GM19395 (cell line): Measurements from ENCODE around the gene ABLIM3.
"Not testable (repeated sequence)": the region's sequence is repeated elsewhere in the genome, so short reads cannot be mapped to it uniquely, and the experiment has no call there.

Experiments
- ATAC-seq: cut with Tn5 transposase; IDR thresholded peaks from one replicate; pipeline ENCODE4 v1.9.1; 2021; ENCODE audit warnings: mild to moderate bottlenecking, moderate library complexity; ENCODE audit not compliant: unreplicated experiment

The ABLIM3 gene

DNA sequence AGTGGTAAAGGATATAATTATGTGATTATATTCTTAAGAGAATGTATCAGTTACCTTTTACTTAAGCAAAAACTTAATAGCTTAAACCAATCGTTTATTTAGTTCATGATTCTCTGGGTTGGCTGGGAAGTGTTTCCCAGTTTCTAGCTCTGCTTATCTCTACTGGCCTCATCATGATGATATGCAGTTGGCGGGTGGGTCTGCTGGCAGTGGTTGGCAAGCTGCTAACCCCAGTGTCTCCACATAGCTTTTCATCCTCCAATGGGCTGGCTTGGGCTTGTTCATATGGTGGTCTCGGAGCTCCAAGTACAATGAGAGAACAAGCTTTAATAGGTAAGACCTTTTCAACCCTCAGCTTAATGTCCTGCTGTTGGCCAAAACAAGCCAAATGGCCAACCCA is 43.8 kb downstream of the ABLIM3 start:
- ATAC-seq: no peak

GRCh38 chr5:149186506-149186905 is 45.2 kb downstream of the ABLIM3 start:
- ATAC-seq: no peak

DNA sequence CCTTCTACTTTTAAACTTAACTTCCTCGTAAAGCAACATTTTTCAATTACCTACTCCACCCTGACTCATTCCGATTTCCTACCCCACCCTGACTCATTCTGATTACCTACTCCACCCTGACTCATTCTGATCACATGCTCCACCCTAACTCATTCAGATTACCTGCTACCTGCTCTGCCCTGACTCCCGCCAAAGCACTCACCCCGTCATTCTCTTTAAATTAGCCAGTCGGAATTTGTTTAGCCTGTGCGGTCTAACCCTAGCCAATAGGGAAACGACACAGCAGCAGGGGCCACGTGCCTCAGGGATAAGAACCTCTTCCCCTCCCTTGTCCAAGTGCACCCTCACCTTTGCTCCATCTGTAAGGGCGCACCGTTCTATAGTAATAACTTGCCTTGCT is 46.3 kb downstream of the ABLIM3 start:
- not testable (repeated sequence) for ATAC-seq

- no peak for ATAC-seq
These were observed 47.1 kb downstream of the ABLIM3 start for GRCh38 chr5:149188383-149188782.

DNA sequence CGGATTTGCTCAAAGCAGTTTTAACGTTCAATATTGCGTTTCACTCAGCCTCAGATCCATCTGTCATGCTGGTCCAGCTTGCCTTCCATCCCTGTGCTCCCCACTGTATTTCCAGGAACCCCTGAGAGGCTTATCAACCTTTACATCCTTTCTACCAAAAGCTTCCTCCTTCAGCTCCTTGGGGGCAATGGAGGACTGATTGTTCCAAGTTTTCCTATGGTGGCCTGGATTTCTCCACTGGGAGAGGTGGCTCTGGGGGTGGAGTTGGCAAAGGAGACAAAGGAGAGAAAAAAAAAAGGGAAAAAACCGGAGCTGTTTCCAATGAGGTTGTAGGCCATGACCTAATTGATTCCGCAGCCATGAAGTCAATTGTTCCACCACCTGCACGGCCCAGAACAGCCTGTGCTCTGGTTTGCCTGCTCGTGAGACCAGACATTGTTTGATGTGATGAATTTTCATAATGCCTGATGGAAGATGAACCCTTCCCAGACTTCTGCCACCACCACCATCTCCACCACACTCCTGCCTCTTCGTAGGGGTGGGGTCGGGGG is 54.1 kb downstream of the ABLIM3 start:
- ATAC-seq: no peak

DNA sequence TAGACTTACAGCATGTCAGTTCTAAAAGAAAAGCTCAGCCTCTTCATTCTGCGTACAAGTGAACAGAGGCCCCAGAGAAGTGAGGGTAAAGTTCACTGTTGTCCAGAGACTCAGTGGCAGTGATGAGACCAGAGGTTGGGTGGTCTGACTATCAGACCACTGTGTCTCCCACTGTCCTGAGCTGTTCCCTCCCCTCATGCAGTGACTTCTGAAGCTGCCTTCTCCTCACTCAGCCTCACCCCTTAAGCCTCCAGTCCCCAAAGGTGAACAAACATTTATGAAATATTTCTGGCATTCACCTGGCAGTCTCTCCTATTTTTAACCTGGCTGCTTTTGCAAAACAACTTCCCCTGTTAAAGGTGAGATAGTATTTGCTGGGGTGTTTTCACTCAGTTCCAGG is 54.7 kb downstream of the ABLIM3 start:
- ATAC-seq: no peak

- ATAC-seq: no peak
These were observed 56.9 kb downstream of the ABLIM3 start for GRCh38 chr5:149198148-149198547.

DNA sequence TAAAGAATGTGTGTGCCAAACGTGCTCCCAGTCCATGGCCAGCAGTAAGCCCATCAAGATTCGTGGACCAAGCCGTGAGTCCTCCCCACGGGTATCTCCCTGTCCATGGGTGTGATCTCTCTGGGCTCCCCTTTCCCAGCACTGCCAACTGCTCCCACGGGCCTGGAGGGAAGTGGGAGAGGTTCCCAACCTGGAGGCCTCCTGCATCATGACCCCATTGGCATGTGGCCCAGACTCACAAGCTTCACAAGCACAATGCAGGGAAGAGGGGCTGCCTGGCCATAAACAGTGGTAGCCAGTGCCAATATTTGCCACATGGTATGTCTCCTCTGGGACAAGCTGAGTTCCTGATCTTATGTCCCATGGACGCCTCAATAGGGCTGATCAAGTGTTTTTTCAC is 59.1 kb downstream of the ABLIM3 start:
- ATAC-seq: no peak

GRCh38 chr5:149201121-149201637 is 59.9 kb downstream of the ABLIM3 start:
- no peak for ATAC-seq

GRCh38 chr5:149202910-149203451 is 61.7 kb downstream of the ABLIM3 start:
- ATAC-seq: no peak

DNA sequence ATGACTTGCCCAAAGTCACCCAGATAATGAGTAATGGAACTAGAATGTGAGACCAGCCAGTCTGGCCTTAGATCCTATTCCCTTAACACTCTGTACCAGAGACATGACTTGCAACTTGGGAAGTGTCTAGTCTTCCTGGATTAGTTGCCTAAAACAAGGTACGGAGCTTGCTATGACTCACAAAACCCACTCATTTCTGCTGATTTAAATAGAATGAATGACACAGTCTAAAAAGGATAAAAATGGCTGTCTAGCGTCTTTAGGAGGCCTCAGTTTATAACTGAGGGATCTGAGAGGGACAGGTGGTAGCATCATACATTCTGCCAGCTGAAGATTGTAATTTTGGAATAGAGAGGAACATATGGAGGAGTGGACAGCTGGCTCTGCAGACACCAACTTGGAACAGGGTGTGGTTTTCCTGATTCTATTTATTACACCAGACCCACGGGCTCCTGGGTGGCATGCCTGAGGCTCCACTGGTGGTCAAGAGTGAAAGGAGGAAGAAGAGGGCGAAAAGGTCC is 62.7 kb downstream of the ABLIM3 start:
- no peak for ATAC-seq

- ATAC-seq: no peak
These were observed 64.6 kb downstream of the ABLIM3 start for GRCh38 chr5:149205625-149206523.

- ATAC-seq: no peak
These were observed 65.3 kb downstream of the ABLIM3 start for GRCh38 chr5:149206524-149207141.

DNA sequence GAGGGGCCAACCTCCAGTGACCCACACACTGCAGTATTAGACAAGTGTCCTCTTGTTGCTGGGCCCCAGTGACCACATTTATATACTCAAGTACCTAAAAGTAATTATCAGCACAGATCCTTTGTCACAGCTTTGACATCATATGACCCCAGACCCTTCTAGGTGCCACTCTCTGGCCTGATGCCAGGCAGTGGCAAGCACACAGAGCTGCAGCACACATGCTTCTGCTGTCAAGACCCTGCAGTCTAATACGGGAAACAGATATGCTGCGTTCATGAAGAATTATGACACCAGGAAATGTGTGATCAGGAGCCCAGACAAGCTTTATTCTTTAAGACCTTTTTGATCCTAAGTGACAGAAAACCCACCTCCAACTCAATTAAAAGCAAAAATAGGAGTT is 66.5 kb downstream of the ABLIM3 start:
- no peak for ATAC-seq

DNA sequence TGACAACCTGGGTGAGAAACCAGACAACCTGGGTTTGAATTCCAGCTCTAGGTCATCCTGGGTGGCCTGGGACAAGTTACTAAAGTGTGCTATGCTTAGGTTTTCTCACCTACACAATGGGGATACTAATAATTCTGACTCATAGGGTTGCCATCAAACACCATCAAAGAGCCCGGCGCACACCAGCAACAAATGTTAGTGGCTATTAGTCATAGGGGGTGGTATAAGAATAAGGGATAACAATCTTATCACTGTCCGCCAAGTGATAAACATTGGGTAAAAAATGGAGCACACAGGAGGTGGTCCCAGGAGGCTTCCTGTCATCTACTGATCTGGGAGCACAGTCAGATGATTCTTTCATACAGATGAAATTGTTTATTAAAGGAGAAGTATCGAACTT is 68.9 kb downstream of the ABLIM3 start:
- no peak for ATAC-seq

DNA sequence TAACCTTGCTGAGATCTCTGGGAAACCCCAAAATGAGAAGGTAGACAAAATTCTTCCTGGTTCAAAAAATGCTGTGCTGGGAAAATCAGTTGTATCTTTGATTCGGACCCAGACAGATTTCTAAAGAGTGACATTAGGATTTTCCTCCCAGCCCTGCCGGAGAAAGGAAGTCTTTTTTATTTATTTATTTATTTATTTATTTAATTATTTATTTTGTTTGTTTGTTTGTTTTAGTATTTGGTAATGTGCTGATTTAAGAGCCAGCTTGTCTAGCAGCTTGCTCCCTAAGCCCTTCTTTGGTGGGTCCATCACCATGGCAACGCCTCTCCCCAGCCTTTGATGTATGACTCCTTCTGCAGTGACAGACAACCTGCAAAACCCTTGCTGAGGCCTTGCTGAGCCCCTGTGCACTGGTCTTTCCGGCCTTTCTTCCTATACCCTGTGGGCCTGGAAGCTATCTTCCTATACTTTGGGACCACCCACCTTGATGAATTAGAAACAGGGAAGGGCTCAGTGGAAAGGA is 69.7 kb downstream of the ABLIM3 start:
- no peak for ATAC-seq

- no peak for ATAC-seq
These were observed 70.3 kb downstream of the ABLIM3 start for GRCh38 chr5:149211566-149211965.

DNA sequence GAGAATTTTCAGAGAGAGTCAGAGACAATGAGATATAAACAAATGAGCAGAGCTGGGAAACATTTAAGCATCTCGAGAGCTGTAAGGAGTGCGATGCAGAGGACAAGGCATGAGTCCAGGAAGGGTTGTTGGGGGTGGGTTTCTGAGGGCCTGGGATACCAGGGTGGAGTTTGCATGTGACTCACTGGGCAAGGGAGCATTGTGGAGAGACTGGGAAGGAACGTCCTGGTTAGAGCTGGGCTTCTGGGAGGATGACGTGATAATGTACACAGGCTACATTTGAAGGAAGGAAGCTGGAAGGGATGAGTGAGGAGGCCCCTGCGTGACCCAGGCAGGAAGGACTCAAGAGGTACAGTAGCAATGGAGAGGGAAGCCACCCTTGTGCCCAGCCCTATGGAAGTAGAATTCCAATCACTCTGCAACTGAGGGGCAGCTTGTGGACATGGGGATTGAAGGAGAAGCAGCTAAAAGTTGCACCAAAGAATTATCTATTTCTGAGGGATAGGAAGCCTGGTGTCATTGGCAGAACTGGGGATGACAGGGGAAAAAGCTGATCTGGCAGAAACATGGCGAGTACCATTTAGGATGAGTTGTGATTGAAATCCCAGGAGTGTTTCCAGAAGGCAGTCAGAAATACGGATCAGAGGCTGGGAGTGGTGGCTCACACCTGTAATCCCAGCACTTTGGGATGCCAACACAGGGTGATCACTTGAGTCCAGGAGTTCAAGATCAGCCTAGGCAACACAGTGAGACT is 71.1 kb downstream of the ABLIM3 start:
- no peak for ATAC-seq

DNA sequence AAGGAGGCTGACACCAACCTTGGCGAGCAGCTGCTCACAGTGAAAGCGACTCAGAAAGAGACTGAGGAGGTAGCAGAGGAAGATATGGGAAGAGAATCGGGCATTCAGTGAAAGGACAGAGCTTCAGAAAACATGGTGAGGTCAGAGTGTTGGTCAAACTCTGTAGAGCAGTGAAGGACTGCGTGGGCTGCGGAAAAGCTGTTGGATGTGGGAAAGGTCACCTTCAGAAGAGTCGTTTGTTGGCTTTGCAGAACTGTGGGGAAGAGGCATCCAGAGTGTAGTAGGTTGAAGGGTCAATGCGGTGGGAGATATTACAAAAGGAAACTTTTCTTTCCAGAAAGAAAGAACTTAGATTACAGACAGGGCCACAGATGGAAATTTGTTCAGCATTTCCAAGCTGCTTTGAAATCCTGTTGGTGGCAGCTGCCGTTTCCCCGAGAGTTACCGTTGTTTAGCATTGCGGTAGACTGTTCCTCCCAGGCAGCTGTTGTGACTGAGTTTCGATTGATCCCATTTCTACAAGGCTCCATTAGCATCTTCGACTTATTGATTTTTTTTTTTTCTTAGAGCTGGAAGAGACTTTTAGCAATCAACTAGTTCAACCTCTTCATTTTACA is 72.1 kb downstream of the ABLIM3 start:
- no peak for ATAC-seq

DNA sequence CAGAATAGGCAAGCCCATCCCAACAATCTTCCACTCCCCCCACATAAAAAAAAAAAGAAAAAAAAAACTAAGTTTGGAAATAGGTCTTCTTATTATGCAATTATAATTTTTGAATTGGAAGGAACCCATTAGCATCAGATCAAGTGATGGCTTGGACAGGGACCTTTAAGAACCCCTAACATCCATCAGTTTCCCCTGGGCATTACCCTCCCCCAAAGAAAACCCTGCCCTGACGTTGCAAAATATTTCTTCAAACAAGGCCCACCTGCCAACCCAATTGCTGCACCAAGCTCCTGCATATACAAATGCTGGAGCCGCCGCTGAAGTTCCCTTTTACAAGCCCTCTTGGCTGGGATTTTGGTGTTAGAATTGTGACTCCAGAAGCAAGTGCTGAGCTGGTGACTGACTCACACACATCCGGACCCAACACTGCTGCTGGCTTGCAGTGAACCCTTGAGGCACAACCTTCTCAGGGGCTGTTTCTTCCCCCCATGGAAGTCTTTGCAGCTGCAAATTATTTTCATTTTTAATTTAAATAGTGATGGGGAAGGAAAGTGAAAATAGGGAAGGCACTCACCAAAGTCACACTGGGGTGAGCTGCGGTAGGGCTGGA is 74.3 kb downstream of the ABLIM3 start:
- ATAC-seq: no peak
